HFFc6 (cell line): ENCODE results near the gene KREMEN2. TPM values are rescaled to one million over a fixed set of nuclear protein-coding genes. Genes with fewer than 3 reads are reported as not detected.

ENCODE experiments used
- DNase-seq: peaks from one replicate; pipeline ENCODE4 v3.0.0-alpha.2; 2018
- H3K27ac Mint-ChIP-seq: 2 replicates; pipeline ENCODE4 v1.8.0; 2020; ENCODE audit warnings: mild to moderate bottlenecking, mixed read lengths
- H3K27me3 Mint-ChIP-seq: 2 replicates; pipeline ENCODE4 v1.8.0; 2021; ENCODE audit warnings: mild to moderate bottlenecking, moderate library complexity, mixed read lengths; ENCODE audit not compliant: insufficient read depth
- H3K36me3 Mint-ChIP-seq: 2 replicates; pipeline ENCODE4 v1.8.0; 2021; ENCODE audit warnings: low read depth, mixed read lengths
- H3K4me1 Mint-ChIP-seq: 2 replicates; pipeline ENCODE4 v1.8.0; 2020; ENCODE audit warnings: low read depth, mixed read lengths
- H3K4me3 Mint-ChIP-seq: 2 replicates; pipeline ENCODE4 v1.8.0; 2020; ENCODE audit warnings: mild to moderate bottlenecking, moderate library complexity, mixed read lengths
- H3K9me3 Mint-ChIP-seq: 2 replicates; pipeline ENCODE4 v1.8.0; 2020; ENCODE audit warnings: mild to moderate bottlenecking, mixed read lengths
- total RNA-seq, 6 experiments: library from RNA; stranded (reverse); fragmentation: NEBNext Ultra II Directional; extraction: Animal tissue kit (Norgen Biotek cat#: 25700); gene quantifications; 2 replicates in 1 of 6; 3 replicates in 5 of 6; pipeline ENCODE4 v1.2.3, GENCODE V29; 2021
- TF ChIP-seq, protein P1 (sequence below): fragments of 200-600 bp; sonication (generic); IDR thresholded peaks from 2 replicates; pipeline ENCODE4 v1.5.0; 2021; ENCODE audit warnings: antibody characterized with exemption, mild to moderate bottlenecking

KREMEN2 gene
- total RNA-seq, 6 experiments from 2014 or later = not detected

DNA sequence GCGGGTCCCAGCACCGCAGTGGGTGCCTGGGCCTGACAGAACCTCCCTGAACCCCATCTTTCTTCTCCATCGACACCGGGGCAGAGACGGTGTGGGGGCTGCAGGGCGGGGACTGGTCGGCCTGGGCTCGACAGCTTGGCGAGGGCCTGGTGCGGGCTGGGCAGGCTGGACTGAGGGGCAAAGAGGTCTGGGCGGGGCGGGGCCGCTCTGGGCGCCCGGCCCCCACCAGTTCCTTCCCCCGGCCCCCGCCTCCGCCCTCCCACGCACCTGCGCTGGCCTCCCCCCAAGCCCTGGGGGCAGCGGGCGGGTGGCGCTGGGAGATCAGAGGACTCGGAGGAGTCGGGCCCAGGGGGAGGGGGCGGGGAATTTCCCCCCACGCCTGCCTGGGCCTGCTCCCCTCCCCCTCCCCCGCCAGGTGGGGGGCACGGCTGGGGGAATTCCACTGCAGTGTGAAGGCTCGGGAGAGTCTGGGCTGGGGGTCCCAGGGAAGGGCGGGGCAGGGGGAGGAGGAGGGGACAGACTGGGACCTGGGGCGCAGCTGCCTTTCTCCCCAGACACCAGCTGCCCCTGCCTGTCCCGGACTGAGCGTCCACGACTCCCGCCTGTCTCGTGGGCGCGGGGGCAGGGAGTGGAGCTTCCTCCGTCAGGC lies 877 bp upstream of the KREMEN2 start:
- peak overlapping the region; percentile 32; the same call in 1 of the 2 replicates for H3K4me3 Mint-ChIP-seq
- H3K27me3 Mint-ChIP-seq = peaks cover 37% of the 10 kb centered on the region
- TF ChIP-seq, protein P1, sequence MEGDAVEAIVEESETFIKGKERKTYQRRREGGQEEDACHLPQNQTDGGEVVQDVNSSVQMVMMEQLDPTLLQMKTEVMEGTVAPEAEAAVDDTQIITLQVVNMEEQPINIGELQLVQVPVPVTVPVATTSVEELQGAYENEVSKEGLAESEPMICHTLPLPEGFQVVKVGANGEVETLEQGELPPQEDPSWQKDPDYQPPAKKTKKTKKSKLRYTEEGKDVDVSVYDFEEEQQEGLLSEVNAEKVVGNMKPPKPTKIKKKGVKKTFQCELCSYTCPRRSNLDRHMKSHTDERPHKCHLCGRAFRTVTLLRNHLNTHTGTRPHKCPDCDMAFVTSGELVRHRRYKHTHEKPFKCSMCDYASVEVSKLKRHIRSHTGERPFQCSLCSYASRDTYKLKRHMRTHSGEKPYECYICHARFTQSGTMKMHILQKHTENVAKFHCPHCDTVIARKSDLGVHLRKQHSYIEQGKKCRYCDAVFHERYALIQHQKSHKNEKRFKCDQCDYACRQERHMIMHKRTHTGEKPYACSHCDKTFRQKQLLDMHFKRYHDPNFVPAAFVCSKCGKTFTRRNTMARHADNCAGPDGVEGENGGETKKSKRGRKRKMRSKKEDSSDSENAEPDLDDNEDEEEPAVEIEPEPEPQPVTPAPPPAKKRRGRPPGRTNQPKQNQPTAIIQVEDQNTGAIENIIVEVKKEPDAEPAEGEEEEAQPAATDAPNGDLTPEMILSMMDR = no peak

GRCh38 chr16:2964475-2965336 lies 631 bp downstream of the KREMEN2 start:
- no peak overlapping the region for H3K27ac Mint-ChIP-seq
- H3K36me3 Mint-ChIP-seq = no peaks in the 10 kb centered on the region
- peaks cover 32% of the 10 kb centered on the region for H3K27me3 Mint-ChIP-seq
- H3K4me1 Mint-ChIP-seq = no peaks in the 10 kb centered on the region
- TF ChIP-seq, protein P1 = no peak; the same call in 1 of the 2 replicates
- H3K4me3 Mint-ChIP-seq = no peak overlapping the region
- H3K9me3 Mint-ChIP-seq = 0 out of 2 replicates have a peak, but pooled peaks cover 6% of the 10 kb centered on the region
- no peak for DNase-seq

More for the DNA sequence above, 877 bp upstream of the KREMEN2 start:
- DNase-seq = no peak
- H3K4me1 Mint-ChIP-seq = no peaks in the 10 kb centered on the region
- 0 out of 2 replicates have a peak, but pooled peaks cover 3% of the 10 kb centered on the region for H3K9me3 Mint-ChIP-seq
- no peak overlapping the region for H3K27ac Mint-ChIP-seq
- no peaks in the 10 kb centered on the region for H3K36me3 Mint-ChIP-seq

GRCh38 chr16:2966043-2966807 lies 2.1 kb downstream of the KREMEN2 start:
- H3K27me3 Mint-ChIP-seq = peaks cover 24% of the 10 kb centered on the region
- no peaks in the 10 kb centered on the region for H3K36me3 Mint-ChIP-seq
- 0 out of 2 replicates have a peak, but pooled peaks cover 6% of the 10 kb centered on the region for H3K9me3 Mint-ChIP-seq
- TF ChIP-seq, protein P1 = no peak
- peaks cover 8% of the 10 kb centered on the region; the same call in 1 of the 2 replicates for H3K4me1 Mint-ChIP-seq
- DNase-seq = no peak
- no peak overlapping the region for H3K27ac Mint-ChIP-seq
- H3K4me3 Mint-ChIP-seq = no peak overlapping the region

DNA sequence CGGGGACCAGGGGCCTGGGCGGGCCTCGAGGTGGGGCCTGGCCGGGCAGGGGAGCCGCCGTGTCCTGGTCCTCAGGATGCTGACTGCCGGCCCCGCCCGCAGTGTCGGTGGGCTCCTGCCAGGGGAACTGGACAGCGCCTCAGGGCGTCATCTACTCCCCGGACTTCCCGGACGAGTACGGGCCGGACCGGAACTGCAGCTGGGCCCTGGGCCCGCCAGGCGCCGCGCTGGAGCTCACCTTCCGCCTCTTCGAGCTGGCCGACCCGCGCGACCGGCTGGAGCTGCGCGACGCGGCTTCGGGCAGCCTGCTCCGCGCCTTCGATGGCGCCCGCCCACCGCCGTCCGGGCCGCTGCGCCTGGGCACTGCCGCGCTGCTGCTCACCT lies 2.7 kb downstream of the KREMEN2 start:
- Mint-ChIP-seq H3K36me3 (no peaks in the 10 kb centered on the region), H3K27ac (no peak overlapping the region), H3K27me3 (peaks cover 24% of the 10 kb centered on the region), H3K4me3 (no peak overlapping the region), H3K4me1 (peaks cover 8% of the 10 kb centered on the region; the same call in 1 of the 2 replicates), H3K9me3 (0 out of 2 replicates have a peak, but pooled peaks cover 6% of the 10 kb centered on the region)
- TF ChIP-seq, protein P1 = no peak
- DNase-seq = no peak

DNA sequence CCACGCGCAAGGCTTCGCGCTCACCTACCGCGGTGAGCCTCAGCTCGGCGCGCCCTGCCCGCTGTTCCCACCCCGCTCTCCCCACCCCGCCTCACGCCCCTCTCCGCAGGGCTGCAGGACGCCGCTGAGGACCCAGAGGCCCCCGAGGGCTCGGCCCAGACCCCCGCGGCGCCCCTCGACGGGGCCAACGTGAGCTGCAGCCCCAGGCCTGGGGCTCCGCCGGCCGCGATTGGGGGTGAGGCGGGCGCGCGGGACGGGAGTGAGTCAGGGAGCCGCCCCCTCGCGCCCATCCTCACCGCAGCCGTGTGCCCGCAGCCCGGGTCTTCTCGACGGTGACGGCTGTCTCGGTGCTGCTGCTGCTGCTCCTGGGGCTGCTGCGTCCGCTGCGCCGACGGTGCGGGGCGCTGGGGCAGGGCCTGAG lies 3.1 kb downstream of the KREMEN2 start:
- Mint-ChIP-seq H3K4me1 (peaks cover 8% of the 10 kb centered on the region; the same call in 1 of the 2 replicates), H3K27ac (no peak overlapping the region), H3K36me3 (no peaks in the 10 kb centered on the region), H3K4me3 (no peak overlapping the region), H3K9me3 (0 out of 2 replicates have a peak, but pooled peaks cover 6% of the 10 kb centered on the region), H3K27me3 (peaks cover 24% of the 10 kb centered on the region)
- TF ChIP-seq, protein P1 = no peak
- DNase-seq = no peak
